ENCODE results near the gene PLPPR1. TPM values are rescaled to one million over a fixed set of nuclear protein-coding genes. Genes with fewer than 3 reads are reported as not detected.

Gene PLPPR1
- total RNA-seq, 1 experiment from 2014 or later, result not detected

DNA sequence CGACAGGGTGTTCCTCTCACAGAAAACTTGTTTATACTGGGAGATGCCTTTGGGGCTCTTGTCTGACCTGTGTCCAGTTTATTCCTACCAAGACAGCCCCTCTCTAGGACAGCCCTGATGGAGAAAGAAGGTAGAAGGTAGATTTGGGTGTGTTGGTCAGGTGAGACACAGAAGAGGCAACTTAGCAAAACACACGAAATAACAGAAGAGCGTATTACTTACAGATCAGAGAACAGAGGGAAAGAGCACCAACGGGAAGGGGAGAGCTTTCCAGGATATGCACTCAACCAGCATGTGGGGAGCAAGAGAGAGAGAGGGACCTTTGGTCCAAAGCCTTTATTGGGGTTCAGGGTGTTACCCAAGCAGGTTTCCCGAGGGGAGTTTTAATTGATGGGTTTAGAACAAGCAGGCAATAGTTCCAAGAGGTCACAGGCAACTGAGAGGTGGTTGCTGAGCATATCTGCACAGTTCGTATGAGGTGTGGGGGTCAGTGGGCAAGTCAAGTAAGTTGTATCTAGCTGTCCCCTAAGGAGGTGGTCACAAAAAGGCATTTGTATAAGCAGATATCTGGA is 324.5 kb downstream of the PLPPR1 start:
- no peak for DNase-seq (ENCODE audit: low read depth)
- in situ Hi-C loops (cut with HindIII; ENCODE audit: low pct_unique_long_range_greater_than_20kb, low sequenced_read_pairs), result no loop called here

DNA sequence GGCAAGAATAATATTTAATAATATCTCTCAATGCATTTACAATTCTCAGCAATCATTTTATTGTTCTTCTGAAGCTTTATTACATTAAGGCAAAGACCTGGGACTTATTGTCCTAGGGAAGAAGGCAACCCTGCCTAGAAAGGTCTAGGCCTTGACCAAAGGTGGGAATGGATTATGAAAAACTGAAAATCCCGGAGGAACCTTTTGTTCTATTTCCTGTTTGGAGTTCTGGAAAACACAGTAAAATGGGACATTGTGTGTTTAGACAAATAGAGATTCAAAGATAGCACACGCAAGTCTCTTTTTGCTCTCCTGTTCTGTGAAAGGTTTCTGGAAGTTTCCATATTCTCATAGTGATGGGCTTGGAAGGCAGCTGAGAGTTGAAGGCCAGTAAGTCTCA is 325.2 kb downstream of the PLPPR1 start:
- in situ Hi-C loops (cut with HindIII; ENCODE audit: low pct_unique_long_range_greater_than_20kb, low sequenced_read_pairs), result no loop called here
- DNase-seq (ENCODE audit: low read depth), result no peak

DNA sequence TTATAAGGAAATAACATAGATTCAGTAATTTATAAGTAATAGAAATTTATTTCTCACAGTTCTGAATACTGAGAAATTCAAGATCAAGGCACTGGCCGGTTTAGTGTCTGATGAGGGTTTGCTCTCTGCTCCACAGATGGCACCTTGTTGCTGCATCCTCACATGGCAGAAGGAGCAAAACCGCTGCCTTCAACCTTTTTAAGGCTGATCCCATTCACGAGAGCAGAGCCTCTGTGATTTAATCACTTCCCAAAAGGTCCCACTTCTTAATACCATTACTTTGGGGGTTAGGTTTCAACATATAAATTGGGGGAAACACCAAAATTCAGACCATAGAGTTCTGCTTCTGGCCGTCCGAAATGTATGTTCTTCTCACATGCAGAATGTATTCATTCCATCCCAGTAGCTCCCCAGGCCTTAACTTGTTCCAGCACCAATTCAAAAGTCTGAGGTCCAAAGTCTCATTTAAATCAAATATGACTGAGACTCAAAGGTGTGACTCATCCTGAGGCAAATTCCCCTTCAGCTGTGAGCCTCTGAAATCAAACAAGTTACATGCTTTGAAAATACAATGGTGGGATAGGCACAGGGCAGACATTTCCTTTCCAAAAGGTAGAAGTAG is 325.7 kb downstream of the PLPPR1 start:
- peak; percentile 15 for DNase-seq (ENCODE audit: low read depth)

DNA sequence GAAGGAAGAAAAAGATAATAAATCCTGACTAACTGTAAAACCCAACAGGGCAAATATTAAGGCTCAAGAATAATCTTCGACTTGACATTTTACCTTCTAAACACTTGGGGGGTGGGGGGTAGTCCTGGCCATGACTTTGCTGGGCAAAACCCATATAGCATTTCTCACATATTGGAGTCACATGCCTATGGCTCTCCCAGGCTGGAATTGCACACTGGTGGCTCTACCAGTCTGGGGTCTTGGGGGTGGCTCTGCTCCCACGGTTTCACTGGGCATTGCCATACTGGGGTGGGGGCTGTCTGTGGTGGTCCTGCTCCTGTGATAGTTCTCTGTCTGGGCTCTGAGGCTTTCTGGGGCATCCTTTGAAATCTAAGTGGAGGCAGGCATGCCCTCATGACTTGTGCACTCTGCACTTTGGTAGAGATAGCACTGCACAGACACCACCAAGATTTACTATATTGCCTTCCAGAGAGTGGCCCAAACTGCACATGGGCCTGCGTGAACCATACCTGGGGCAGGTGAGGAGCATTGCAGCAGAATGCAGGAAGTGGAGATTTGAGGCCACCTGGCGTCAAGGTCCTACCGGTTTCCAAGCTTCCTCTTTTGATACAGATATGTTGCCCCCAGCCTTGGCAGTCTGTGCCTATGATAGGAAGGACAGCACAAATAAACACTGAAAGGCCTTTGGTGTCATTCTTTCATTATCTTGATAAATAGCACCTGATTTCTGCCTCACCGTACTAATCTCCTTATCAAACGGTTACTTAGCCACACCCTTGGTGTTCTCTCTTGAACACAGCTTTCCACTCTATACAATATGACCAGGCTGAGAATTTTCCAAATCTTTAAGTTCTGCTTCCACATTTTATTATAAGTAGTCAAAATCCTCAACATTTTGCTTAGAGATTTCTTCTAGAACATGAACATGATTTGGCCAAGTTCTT is 326.5 kb downstream of the PLPPR1 start:
- in situ Hi-C loops (cut with HindIII; ENCODE audit: low pct_unique_long_range_greater_than_20kb, low sequenced_read_pairs), result no loop called here
- no peak for DNase-seq (ENCODE audit: low read depth)

More for the DNA sequence above, 325.7 kb downstream of the PLPPR1 start:
- in situ Hi-C loops (cut with HindIII; ENCODE audit: low pct_unique_long_range_greater_than_20kb, low sequenced_read_pairs), result no loop called here

DNA sequence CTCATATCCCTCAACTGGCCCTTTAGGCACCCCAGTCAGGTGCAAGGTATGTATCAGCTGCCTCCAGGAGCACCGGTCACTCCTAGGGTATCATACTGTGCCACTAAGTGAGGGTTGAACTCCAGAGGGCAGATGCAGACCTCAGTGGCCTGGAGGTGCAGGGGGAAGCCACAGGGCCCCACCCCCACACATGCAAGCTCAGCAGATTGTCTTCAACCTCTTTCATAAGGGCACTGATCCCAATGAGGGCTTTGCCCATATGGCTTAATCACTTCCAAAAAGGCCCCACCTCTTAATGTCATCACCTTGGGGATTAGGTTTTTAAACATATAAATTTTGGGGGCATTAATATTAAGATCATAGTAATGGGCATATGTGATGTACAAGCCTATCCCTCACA is 328.1 kb downstream of the PLPPR1 start:
- no peak for DNase-seq (ENCODE audit: low read depth)
- in situ Hi-C loops (cut with HindIII; ENCODE audit: low pct_unique_long_range_greater_than_20kb, low sequenced_read_pairs), result no loop called here

DNA sequence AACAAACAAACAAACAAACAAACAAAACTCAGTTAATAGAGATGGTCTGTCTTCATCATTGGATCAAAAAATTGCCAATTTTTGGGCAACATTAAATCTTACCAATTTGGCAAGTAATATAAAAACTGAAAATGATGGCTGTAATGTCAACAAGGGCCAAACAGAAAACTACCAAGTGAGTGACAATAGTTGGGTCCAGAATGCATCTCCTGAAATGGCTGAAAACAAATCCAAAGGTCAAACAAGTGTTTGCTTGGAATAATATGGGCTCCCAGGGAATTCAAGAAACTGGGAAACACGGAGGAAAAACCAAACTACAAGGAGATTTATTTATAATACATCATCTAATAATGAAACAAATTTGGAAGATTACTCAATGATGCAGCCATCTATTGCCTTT is 331.2 kb downstream of the PLPPR1 start:
- DNase-seq (ENCODE audit: low read depth), result no peak
- in situ Hi-C loops (cut with HindIII; ENCODE audit: low pct_unique_long_range_greater_than_20kb, low sequenced_read_pairs), result no loop called here

DNA sequence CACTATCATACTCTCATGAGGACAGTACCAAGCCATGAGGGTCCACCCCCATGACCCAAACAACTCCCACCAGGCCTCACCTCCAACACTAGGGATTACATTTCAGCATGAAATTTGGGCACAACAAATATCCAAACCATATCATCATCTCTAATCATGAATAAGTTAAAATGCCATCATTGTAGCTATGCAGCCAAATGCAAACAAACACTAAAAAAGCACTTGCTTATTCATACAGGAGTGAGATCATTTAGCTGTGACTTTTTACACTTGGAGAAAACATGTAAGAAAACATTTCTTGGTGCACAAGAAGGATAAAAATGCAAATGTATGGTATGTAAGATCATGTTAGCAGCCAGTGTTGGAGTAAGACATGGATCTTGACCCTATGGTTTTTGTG is 332.1 kb downstream of the PLPPR1 start:
- in situ Hi-C loops (cut with HindIII; ENCODE audit: low pct_unique_long_range_greater_than_20kb, low sequenced_read_pairs), result no loop called here
- DNase-seq (ENCODE audit: low read depth), result no peak

DNA sequence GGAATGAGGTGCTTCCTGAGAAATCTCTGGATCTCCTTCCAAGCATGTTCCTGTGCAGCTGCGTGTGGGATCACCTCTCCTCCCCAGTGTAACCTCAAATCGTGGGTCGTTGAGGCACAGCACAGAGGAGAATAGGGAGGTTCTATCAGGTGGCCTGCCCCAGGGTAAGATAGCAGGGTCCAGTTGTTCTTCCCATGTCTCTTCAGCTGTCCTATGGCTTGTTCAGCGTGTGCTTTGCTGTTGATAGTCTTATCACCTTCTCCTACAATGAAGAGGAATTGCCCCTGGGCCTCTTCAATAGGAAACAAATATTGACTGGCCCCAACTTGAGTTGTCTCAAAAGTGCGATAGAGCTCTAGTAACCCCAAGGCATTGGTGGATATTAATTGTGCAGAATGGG is 333.9 kb downstream of the PLPPR1 start:
- no peak for DNase-seq (ENCODE audit: low read depth)
- in situ Hi-C loops (cut with HindIII; ENCODE audit: low pct_unique_long_range_greater_than_20kb, low sequenced_read_pairs), result no loop called here

DNA sequence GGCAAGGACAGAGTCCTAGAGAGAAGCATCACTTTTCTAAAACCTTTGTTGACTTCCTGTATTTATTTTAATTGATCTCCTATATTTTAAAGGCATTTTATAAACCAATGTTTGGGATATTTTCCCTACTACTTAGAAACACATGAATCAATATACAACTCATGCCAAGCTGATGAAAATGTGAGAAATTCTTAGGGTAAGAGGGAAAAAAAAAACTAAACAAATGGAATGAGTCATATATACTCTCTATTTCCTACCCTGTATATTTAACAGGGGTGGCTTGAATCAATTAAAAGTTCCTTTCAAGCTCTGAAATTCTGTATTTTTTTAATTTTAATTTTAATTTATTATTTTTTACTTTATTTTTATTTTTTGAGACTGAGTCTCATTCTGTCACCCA is 336.7 kb downstream of the PLPPR1 start:
- in situ Hi-C loops (cut with HindIII; ENCODE audit: low pct_unique_long_range_greater_than_20kb, low sequenced_read_pairs), result no loop called here
- DNase-seq (ENCODE audit: low read depth), result no peak

DNA sequence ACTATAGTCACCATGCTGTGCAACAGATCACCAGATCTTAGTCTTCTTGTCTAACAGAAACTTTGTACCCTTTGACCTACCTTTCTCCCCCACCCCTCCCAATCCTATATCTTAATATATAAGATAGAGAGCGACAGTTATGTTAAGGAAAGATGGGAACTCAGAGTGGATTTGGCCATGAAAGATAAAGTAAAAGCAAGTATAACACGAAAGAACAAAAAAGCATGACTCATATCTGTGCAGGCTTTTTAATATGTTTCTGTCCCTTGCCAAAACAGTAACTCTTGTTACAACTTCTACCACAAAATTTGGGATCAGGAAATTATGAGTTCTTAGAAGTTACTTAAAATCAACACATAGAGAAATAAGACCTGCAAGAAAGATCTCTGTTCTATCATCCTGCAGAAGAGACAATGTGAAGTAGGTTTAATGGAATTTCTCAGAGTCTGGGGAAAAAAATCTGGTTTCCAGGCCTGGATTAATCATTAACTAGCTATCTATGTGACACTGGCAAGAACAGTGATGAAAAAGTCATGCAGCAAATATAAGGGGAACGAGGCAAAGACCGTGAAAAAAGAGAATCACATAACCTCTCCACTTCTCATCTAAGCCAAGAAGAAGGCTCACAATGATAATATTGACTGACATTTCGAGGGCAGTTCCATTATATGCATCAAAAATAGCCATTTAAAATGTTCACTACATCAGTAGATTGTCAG is 337.7 kb downstream of the PLPPR1 start:
- in situ Hi-C loops (cut with HindIII; ENCODE audit: low pct_unique_long_range_greater_than_20kb, low sequenced_read_pairs), result no loop called here
- peak; percentile 58 for DNase-seq (ENCODE audit: low read depth)

DNA sequence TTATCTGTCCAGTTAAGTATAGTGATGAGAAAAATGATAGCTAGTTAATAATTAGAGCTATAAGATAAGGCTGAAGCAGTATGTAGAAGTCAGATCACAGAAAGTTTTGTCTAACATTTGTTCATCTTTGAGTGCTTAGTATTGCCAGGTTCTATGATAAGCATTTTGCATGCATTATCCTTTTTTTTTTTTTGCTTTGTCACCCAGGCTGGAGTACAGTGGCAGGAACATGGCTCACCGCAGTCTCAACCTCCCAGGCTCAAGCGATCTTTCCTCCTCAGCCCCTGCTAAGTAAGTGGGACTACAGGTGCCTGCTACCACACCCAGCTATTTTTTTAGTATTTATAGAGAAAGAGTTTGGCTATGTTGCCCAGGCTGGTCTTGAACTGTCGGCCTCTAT is 338.8 kb downstream of the PLPPR1 start:
- in situ Hi-C loops (cut with HindIII; ENCODE audit: low pct_unique_long_range_greater_than_20kb, low sequenced_read_pairs), result no loop called here
- DNase-seq (ENCODE audit: low read depth), result no peak

DNA sequence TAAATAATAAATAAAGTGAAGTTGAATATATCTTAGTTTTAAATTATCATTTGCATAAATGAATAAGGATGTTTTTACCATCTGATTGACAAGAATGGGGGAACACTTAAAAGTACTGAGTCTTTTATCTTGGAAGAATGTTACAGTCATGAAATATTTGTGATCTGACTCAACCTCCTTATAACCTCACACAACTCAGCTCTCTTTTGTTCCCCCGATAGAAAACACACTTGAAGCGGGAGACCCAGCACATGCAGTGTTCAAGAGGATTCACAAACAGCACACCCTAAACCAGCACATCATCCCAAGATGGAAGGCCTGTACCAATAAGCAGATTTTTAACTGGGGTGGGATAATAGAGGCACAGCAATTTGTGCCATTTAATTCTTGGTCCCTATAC is 340.8 kb downstream of the PLPPR1 start:
- no peak for DNase-seq (ENCODE audit: low read depth)
- in situ Hi-C loops (cut with HindIII; ENCODE audit: low pct_unique_long_range_greater_than_20kb, low sequenced_read_pairs), result no loop called here

DNA sequence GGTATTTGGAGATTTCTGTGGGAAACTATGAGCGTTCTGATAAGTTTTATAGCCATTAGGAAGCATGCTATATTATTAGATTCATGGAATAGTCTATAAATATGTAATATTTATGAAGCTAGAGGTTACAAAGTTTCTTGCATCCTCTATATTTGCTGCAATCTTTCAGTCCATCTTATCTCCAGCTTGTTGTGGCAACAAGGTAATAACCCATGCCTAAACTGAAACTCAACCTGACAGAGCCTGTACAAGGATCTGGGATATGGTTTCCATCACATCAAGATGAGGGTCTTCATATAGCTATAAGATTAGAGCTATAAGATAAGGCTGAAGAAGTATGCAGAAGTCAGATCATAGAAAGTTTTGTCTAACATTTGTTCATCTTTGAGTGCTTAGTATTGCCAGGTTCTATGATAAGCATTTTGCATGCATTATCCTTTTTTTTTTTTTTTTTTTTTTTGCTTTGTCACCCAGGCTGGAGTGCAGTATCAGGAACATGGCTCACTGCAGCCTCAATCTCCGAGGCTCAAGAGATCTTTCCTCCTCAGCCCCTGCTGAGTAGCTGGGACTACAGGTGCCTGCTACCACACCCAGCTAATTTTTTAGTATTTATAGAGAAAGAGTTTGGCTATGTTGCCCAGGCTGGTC is 341.5 kb downstream of the PLPPR1 start:
- DNase-seq (ENCODE audit: low read depth), result no peak
- in situ Hi-C loops (cut with HindIII; ENCODE audit: low pct_unique_long_range_greater_than_20kb, low sequenced_read_pairs), result no loop called here

DNA sequence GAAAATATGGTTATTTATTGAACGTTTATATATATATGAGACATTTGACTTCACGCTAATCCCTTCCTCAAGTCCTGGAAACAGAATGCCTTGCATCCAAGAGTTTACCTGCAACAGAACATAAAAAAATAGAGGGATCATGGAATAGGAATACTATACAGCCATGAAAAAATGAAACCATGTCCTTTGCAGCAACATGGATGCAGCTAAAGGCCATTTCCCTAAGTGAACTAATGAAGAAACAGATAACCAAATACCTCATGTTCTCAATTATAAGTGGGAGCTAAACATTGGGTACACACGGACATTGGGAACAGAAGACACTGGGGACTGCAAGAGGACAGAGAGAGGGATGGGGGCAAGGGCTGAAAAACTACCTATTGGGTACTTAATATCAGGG is 343.3 kb downstream of the PLPPR1 start:
- in situ Hi-C loops (cut with HindIII; ENCODE audit: low pct_unique_long_range_greater_than_20kb, low sequenced_read_pairs), result no loop called here
- DNase-seq (ENCODE audit: low read depth), result no peak

DNA sequence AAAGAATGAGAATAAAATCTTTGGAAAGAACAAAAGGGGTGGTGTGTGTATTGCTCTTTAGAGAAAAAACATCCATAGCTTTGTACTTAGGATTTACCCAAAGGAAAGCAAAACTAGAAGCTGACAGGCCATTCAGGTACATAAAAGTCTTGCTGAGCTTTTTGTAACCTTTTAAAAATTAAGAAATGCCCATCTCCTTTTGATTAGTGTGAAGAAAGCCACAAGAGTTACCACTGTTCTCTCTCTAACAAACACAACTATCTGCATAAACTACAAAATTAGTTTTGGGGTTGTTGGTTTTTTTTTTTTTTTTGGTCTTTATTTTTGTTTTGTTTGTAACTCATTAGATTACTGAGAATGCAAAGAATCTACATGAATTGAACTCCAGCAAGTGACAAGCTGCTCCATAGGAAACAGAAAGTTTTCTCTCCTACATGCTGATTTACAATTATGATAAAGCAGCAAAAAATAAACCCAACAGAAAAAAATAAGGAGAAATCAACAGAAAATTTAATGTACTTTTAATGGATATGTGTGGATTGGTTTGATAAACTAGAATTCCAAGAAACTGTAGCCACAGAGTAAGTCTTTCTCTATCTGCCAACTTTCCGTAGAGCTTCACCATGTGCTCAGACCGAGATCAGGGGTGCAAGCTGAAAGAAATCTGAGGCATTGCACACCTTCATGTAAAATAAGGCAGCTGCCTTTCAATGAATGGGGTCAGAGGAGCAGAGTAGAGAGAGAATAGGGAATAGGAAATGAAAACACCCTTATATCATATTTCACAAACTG is 344.0 kb downstream of the PLPPR1 start:
- in situ Hi-C loops (cut with HindIII; ENCODE audit: low pct_unique_long_range_greater_than_20kb, low sequenced_read_pairs), result no loop called here
- no peak for DNase-seq (ENCODE audit: low read depth)

Measured in Caki2 (cell line).